Measurements from ENCODE around the gene IL1B.
"Not testable (repeated sequence)": the region's sequence is repeated elsewhere in the genome, so short reads cannot be mapped to it uniquely, and the experiment has no call there.

IL1B gene

DNA sequence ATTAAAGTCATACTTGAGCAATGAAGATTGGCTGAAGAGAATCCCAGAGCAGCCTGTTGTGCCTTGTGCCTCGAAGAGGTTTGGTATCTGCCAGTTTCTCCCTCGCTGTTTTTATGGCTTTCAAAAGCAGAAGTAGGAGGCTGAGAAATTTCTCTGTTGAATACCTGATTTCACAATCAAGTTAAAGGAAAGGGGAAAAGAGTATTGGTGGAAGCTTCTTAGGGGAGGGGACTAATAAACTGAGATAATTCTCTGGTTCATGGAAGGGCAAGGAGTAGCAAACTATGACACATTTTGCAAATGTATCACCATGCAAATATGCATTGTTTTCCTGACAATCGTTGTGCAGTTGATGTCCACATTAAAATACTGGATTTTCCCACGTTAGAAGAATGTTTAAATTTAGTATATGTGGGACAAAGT lies at the start of gene IL1B:
Gene IL1B (minus strand): TSS at position 85 of the 423 bp plus-strand sequence. CDS start 550 bp downstream, outside the sequence.
- no peak for DNase-seq (ENCODE audit: low read depth, low spot score)

DNA sequence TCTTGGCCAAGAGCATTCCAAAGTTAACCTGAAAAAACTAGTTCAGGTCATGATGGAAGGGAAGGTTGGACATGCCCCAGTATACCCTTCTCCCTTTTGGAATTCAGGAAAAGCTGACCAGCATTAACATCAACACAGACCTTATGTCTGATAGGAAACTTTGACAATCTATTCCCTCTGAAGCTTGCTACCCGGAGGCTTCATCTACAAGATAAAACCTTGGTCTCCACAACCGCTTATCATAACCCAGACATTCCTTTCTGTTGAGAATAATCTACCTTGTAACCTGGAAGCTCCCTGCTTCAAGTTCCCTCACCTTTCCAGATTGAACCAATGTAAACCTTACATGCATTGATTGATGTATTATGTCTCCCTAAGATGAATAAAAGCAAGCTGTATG lies 49.7 kb upstream of the IL1B start:
- no peak for DNase-seq (ENCODE audit: low read depth, low spot score)

DNA sequence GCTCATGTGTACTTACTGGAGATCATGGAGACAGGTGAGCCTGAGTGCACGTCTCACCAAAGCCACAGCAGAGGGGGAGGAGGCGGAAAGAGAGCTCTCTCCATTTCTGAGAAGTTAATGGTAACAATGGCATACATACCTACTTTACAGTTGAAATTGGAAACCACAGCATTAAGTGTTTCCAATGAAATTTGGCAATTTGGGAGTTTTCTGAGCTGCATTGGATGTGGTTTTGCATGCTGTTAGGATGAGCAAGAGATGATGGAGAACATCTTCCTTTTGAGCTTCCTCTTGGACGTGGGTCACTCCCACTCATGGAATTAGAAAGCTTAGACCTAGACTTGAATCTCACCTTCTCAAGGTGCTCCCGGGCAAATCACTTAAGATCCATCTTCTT lies 48.9 kb upstream of the IL1B start:
- no peak for DNase-seq (ENCODE audit: low read depth, low spot score)

DNA sequence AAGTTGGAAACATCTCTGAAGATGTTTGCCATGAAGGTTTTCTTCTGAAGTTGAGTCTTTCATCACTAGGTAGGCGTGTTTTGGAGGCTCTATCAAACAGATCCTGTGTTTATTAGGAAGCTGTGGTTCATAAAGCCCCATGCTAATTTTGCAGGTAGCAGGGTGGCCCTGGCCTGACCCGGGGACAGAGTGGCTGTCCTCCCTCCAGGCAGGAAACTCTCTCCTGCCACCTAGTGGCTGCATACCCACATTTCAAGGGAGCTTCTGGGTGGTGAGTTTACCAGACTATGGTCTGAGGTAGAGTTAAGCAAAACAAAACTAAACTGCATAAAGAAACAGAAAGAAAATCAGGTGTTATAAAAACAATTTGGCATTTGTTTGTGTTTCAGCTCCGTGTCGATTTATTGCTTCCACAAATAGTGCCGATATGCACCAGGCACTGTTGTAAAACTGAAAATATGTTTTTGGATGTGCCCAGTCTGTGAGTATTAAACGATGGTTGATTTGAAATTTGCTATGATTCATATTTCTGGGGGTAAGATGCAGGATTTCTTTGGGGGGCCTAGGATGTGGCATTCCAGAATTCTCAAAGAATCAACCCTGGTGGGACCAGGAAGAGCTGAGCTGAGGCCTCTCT lies 48.4 kb upstream of the IL1B start:
- no peak for DNase-seq (ENCODE audit: low read depth, low spot score)

DNA sequence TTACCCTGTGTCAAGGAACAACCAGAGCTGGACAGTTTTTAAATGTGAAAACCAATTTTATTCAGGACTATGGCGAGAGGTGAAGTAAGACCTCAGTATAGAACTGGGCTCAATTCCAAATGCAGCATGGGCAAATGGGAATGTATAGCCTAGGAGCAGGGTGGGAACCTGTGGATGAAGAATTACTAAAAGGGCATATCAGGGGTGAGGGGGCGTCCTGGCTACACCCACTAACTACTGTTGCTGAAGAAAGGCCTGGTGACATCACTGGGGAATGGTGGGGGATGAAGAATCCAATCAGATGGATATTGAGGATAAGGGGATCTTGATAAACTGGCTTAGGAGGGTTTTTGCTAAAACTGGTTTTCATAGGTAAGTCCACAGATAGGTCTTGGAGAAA lies 47.1 kb upstream of the IL1B start:
- DNase-seq (ENCODE audit: low read depth, low spot score), result no peak

DNA sequence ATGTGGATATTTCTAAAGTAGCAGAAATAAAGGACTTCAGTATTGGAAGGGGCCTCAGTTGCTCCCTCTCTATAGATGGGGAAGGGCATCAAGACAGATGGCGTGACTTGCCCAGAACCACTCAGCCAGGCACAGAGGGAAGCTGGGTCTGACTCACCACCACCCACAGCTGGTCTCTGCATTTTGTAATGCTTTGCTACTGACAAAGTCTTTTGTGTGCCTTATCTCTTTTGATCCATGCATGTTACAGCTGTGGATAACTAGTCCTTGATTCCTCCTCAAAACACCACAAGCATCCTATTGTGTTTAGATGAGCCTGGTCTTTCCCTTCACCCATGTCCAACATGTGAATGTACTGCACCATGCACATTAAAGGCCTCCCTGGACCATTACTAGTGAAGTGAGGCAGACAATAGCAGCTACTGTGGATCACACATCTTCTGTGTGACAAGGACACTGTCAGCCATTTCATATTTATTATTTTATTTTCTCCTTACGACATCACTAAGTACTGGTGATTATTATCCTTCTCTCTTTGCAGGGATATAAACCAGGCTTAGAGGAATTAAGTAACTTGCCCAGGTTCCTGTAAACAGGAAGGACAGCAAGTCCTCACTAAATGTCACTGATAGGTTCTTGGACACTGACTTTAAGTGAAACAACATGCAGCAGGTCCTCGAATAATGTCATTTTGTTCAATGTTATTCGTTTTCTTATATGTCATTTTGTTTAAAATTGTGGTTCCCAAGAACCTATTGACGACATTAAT lies 44.8 kb upstream of the IL1B start:
- peak; percentile 44 for DNase-seq (ENCODE audit: low read depth, low spot score)

DNA sequence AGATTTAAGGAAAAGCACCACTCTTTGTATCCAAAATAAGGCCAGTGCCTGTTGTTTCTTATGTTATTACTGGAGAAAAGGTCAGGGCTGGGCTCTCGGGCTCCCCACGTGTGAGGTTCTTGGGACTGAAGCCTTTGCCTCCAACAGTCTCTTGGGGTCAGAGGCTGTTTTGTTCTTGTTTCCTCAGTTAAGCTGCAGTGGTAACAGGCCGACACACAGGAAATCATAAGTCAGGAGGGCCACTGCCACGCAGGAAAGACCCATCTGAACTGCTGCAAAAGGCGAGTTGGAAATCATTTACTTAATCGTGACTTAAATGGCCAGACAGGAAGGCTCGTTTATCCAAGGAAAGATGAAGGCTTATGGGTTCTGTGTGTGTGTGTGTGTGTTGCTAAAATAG lies 44.1 kb upstream of the IL1B start:
- DNase-seq (ENCODE audit: low read depth, low spot score), result no peak

DNA sequence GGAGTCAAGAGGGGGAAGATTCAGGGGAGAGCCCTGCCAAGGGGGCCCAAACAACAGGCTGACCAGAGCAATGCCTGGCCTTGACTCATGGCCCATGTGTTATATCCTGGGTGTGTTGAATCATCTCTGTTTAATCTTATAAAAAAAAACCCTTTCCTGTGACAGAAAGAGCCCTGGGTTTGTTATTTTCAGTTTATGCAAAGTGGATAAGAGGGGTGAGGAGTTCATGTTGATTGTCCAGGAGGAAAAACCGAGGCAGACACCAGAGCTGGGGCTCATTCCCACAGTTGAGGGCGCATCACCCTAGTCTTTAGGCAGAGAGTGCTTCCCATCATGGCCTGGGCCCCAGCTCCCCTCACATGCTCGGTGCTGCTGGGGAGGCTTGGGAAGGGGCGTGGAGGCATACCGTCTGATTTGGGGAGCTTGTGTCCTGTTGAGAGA lies 43.5 kb upstream of the IL1B start:
- DNase-seq (ENCODE audit: low read depth, low spot score), result peak; percentile 24

DNA sequence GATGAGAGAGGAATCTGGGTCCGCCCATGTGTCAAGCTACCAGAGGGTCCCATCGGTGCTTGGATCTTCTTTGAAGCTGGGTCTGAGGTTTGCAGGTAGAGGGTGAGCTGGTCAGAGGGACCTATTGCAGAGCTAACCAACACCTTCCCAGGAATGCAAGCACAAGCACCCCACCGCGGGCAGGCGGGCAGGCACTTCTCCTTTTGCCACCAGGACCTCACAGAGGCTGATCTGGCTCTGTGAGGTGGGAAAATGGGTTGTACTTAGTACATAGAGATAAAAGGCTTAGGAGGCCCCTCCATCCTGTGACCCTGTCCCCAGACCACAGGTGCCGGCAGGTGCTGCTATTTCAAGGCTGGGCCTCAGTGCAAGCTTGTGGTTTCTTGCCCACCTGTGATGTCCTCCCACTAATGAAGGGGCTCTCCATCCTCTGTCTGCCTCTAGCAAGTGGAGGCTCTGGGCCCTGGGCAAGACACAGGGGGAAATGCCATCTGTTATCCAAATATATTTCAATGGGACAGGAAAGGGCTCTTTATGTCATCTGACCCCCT lies 43.0 kb upstream of the IL1B start:
- DNase-seq (ENCODE audit: low read depth, low spot score), result no peak

DNA sequence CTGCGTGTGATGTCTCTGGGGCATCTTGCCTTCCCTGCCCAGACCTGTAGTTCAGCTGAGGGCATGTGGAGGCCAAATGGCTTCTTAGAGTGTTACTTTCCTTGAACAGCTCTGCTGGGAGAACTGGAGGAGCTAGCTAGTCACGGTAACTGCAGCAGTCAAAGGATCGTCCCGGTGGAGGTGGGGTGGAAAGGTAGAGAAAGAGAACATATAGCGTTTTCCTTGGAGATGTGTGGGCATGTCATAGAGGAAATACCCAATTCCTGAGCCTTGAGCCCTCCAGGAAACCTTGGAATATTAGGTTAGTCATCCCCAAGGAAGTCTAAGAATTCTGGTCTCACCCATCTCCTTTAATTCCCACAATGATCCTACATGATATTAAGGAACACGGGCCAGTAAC lies 40.8 kb upstream of the IL1B start:
- no peak for DNase-seq (ENCODE audit: low read depth, low spot score)

DNA sequence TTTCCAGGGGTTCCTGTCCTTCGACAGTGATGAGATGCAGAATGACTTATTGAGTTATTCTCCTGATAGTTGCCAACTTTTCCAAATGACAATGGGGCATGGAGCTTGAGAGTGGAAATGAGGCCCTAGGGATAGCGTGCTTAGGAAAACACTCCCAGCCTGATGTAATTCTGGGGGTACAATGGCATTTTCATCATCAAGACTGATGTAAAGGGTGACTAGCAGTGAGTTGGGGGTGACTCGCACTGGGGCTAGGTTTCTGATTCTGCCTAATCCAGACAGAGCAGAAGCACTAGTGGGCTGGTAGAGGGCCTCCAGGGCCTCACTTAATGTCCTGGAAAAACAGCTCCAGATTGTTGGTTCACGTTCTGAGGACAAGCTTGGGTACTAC lies 40.4 kb upstream of the IL1B start:
- DNase-seq (ENCODE audit: low read depth, low spot score), result no peak

DNA sequence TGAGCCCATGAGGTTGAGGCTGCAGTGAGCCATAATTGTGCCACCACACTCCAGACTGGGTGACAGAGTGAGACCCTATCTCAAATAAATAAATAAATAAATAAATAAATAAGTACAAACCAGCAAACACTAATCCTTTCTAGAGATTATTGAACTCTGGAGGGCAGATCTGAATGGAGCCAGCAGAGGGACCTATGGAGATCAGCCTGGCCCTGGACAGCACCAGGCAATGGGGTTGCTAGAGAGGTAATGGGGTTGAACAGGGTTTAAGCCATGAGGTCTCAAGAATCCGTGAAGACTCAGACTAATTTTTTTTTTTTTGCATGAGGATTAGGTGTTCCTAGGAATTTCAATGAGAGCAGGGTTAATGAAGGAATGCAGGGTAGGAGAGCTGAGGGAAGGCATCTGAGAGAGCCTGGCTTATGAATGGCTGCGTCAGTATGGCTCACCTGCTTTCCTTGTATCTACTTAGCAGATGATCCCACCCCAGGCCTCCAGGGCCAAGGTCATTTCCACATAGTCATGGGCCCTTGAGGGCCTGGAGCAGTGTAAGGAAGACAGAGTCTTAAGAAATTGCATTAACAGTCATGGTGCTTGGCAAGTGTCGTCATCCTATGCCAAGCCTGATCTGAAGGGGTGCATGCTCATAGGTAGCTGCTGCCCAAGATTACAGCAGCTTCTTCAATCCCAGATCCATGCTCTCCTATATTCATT lies 39.8 kb upstream of the IL1B start:
- DNase-seq (ENCODE audit: low read depth, low spot score), result no peak

DNA sequence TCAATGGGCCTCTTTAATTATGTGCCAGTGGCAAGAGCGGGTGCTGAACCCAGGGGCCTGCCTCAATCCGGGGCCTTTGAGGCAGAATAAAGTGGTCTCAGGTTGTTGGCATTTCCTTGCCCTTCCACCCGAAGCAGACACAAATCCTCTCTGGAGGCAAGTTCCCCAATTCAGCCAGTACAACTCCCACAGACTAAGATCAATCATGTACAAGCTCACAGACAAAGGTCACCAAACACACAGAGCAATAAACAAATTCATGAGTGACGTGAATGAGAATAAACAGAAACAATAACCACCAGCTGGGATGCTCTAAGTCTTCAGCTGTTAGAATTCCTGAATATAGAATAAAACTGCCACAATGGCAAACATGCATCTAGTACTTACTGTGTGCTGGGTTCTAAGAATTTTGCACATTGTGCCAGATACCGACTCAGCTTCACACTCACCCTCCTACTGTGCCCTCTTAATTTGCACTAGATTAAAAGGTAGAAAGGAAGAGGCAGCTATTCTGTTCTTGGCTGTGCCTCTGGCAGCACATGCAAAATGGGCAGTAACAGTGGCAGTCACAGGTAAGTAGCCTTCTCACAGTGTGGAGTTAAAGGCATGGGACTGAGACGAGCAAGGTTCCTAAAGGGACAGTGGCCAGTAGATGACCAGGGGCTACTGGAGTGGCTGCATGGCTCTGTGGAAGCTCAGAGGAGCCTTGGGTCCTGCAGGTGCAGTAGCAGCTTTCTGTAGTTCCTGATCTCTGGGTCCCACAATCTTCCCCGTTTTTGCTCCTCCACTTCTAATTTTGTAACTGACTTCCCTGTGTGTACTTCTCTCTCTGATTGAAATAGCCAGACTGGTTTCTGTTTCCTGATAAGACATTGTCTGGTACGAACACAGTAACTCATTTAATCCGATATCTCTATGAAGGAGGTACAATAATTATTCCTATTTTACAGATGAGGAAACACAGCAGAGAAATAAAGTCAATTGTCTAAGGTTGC lies 34.6 kb upstream of the IL1B start:
- DNase-seq (ENCODE audit: low read depth, low spot score), result no peak

DNA sequence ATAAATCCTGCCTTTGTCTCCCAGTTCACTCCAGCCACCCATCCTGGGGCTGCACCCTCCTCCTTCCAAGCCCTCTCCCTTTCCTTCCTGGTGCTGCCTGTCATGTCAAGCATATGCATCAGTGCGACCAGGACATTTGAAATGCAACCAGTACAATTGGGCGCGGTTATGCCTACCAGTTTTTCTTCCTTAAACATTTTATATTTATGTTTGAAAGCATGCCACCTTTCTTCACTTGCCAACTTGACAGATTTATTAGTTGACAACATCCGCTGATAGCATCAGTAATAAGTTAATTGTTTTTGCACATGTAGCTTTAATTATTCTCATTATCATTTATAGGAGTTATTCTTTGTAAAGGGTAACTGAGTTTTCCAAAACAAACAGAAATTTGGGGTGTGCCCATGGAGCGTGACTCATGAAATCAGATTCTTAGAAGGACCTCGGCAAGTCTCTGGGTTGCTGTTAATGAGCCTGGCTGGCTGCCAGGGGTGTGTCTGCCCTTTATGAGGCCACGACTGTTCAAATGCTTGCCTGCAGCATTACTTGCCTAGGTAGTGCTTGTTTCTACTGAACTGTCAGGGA lies 32.8 kb upstream of the IL1B start:
- peak; percentile 94 for DNase-seq (ENCODE audit: low read depth, low spot score)

DNA sequence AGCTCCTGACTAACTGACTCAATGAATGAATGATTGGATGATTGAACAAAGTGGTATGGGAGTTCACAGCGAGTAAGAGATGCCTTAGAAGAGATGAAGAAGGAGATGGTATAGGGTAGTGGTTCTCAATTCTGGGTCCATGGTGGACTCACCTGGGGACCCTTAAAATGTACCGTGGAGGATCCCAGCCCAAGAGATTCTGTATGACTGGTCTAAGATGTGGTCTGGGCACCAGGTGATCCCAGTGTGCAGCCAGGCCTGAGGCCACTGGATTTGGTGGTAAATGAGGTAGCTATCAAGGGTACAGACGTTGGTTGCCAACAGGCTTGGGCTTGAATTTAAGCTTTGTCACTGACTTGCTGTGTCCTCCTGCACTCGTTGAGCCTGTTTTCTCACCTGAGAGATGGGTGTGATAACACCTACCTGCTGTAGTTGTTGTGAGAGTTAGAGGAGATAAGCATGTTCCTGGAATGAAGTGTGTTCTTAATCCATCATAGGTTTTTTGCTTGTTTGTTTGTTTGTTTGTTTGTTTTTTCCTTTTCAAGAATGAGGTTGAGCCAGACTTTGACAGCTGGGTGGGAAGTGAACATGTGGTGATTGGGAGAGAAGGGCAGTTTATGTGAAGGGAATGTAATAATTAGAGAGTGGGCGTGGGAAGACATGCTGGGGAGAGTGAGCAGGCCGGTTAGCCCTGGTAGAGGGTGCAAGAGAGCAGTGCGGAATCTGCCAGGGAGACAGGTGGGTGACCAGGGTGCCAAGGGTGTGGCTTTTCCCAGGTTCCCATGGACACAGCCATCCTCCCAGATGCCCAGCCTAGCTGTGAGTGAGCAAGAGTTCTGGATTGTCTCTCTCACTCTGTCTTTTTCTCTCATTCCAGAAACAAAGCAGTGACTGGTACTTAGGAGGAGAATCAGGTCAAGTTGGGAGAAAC lies 31.4 kb upstream of the IL1B start:
- no peak for DNase-seq (ENCODE audit: low read depth, low spot score)

DNA sequence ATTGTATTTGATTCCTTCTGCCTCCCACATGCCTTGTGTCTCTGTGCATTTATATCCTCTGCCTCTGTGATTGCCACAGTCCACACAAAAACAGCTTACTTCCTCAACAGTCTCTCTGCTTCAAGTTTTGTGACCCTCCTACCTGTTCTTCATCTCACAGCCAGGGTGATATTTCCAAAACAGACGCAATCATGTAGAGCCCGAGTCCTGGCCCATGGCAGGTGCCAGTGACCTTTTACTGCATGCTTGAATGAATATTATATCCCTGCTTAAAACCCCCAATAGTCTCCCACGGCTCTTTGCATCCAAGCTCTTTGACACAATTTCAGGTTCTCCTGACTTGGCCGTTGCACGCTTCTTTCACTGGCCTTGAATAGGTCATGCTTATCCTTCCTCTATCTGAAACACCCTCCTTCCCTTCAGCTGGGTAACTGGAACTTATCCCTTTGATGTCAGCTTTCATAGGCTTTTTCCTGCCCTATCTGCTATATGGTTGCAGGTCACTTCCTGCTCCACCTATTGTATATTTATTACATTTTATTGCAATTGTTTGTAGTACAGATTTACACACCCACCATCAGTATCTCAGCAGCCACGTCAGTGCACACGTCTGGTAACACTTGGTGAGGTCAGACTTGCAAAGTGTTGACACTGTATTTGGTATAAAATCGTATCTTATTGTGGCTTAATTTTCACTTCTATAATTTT lies 29.7 kb upstream of the IL1B start:
- no peak for DNase-seq (ENCODE audit: low read depth, low spot score)

DNA sequence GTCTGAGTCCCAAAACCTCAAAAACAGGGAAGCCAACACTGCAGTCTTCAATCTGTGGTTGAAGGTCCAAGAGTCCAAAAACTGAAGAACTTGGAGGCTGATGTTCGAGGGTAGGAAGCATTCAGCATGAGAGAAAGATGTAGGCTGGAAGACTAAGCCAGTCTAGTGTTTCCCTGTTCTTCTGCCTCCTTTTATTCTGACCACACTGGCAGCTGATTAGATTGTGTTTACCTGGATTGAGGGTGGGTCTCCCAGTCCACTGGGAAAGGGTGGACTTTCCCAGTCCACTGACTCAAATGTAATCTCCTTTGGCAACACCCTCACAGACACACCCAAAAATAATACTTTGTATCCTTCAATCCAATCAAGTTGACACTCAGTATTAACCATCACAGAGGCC lies 27.5 kb upstream of the IL1B start:
- no peak for DNase-seq (ENCODE audit: low read depth, low spot score)

DNA sequence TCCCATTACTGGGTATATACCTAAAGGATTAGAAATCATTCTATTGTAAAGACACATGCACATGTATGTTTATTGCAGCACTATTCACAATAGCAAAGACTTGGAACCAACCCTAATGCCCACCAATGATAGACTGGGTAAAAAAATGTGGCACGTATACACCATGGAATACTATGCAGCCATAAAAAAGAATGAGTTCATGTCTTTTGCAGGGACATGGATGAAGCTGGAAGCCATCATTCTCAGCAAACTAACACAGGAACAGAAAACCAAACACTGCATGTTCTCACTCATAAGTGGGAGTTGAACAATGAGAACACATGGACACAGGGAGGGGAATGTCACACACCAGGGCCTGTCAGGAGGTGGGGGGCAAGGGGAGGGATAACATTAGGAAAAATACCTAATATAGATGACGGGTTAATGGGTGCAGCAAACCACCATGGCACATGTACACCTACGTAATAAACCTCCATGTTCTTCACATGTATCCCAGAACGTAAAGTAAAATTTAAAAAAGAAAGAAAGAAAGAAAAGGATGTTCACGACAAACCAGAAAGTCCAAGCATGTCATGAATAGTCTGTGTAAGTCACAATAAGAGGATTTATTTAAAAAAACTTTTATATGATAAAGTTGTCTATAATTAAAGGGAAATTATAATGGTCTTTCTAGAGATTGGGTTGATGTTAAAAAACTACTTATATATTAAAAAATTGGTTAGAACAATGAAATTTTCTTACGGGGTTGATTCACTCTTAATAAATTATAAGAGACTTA lies 23.0 kb upstream of the IL1B start:
- not testable (repeated sequence) for DNase-seq (ENCODE audit: low read depth, low spot score)
